ENCODE results near the gene ST6GALNAC2.
"Not testable (repeated sequence)": the region's sequence is repeated elsewhere in the genome, so short reads cannot be mapped to it uniquely, and the experiment has no call there.

GRCh38 chr17:76563359-76563758, 22.3 kb downstream of the ST6GALNAC2 start:
- not testable (repeated sequence) for TF ChIP-seq ZNF462 (CRISPR knock-in tag; IDR thresholded peaks at IDR 0.05); POLR2AphosphoS5 (IDR thresholded peaks at IDR 0.05; ENCODE audit: low read depth); EZH2 (IDR thresholded peaks at IDR 0.05; ENCODE audit: low read depth, unreplicated experiment); EZH2phosphoT487 (IDR thresholded peaks at IDR 0.05; ENCODE audit: unreplicated experiment); ETS1 (IDR thresholded peaks at IDR 0.05); JUNB (IDR thresholded peaks at IDR 0.05; ENCODE audit: unreplicated experiment); CREB1 (CRISPR knock-in tag; IDR thresholded peaks at IDR 0.05; ENCODE audit: low read depth); STAT1 (IDR thresholded peaks at IDR 0.05; ENCODE audit: unreplicated experiment)
- TF ChIP-seq, protein P1, sequence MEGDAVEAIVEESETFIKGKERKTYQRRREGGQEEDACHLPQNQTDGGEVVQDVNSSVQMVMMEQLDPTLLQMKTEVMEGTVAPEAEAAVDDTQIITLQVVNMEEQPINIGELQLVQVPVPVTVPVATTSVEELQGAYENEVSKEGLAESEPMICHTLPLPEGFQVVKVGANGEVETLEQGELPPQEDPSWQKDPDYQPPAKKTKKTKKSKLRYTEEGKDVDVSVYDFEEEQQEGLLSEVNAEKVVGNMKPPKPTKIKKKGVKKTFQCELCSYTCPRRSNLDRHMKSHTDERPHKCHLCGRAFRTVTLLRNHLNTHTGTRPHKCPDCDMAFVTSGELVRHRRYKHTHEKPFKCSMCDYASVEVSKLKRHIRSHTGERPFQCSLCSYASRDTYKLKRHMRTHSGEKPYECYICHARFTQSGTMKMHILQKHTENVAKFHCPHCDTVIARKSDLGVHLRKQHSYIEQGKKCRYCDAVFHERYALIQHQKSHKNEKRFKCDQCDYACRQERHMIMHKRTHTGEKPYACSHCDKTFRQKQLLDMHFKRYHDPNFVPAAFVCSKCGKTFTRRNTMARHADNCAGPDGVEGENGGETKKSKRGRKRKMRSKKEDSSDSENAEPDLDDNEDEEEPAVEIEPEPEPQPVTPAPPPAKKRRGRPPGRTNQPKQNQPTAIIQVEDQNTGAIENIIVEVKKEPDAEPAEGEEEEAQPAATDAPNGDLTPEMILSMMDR (conservative IDR thresholded peaks at IDR 0.05; ENCODE audit: low read depth in 2 of 2), result not testable (repeated sequence)
- TF ChIP-seq, protein P2, sequence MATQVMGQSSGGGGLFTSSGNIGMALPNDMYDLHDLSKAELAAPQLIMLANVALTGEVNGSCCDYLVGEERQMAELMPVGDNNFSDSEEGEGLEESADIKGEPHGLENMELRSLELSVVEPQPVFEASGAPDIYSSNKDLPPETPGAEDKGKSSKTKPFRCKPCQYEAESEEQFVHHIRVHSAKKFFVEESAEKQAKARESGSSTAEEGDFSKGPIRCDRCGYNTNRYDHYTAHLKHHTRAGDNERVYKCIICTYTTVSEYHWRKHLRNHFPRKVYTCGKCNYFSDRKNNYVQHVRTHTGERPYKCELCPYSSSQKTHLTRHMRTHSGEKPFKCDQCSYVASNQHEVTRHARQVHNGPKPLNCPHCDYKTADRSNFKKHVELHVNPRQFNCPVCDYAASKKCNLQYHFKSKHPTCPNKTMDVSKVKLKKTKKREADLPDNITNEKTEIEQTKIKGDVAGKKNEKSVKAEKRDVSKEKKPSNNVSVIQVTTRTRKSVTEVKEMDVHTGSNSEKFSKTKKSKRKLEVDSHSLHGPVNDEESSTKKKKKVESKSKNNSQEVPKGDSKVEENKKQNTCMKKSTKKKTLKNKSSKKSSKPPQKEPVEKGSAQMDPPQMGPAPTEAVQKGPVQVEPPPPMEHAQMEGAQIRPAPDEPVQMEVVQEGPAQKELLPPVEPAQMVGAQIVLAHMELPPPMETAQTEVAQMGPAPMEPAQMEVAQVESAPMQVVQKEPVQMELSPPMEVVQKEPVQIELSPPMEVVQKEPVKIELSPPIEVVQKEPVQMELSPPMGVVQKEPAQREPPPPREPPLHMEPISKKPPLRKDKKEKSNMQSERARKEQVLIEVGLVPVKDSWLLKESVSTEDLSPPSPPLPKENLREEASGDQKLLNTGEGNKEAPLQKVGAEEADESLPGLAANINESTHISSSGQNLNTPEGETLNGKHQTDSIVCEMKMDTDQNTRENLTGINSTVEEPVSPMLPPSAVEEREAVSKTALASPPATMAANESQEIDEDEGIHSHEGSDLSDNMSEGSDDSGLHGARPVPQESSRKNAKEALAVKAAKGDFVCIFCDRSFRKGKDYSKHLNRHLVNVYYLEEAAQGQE (IDR thresholded peaks at IDR 0.05; ENCODE audit: unreplicated experiment), result not testable (repeated sequence)

Measured in GM23338 (cell line).